BJ (cell line): ENCODE measurements around the gene CEACAM21. TPM values are rescaled to one million over a fixed set of nuclear protein-coding genes. Genes with fewer than 3 reads are reported as not detected.

Experiments used
- CTCF ChIA-PET: fragments of 350-600 bp; formaldehyde crosslinking; extraction: SDS; loops from one replicate; lab custom pipeline; 2021; ENCODE audit warnings: antibody characterized with exemption, inconsistent platforms; lab: Yijun Ruan, JAX
- POLR2A ChIA-PET: fragments of 300-600 bp; sonication (Branson Sonifier 250); formaldehyde crosslinking; extraction: SDS; loops from one replicate; lab custom pipeline; 2021; ENCODE audit warnings: antibody characterized with exemption; lab: Charles Lee
- DNase-seq: peaks from one replicate; pipeline ENCODE4 v3.0.0-alpha.2; 2011; ENCODE audit warnings: low read depth
- H3K27me3 ChIP-seq: 2 replicates; pipeline ENCODE4 v1.6.0; 2011; ENCODE audit warnings: low read length; ENCODE audit not compliant: control insufficient read depth, insufficient read depth
- H3K36me3 ChIP-seq: 2 replicates; pipeline ENCODE4 v1.5.1; 2011; ENCODE audit warnings: low read length; ENCODE audit not compliant: control insufficient read depth, insufficient read depth
- H3K4me3 ChIP-seq: 2 replicates; pipeline ENCODE4 v1.5.1; 2011; ENCODE audit warnings: low read depth, mild to moderate bottlenecking, control low read depth, low read length
- polyA plus RNA-seq: library from polyadenylated mRNA; depleted of rRNA; stranded (reverse); fragments of >200 nt; gene quantifications from 2 replicates; pipeline ENCODE4 v1.2.3, GENCODE V29; 2011
- TF ChIP-seq, protein P1 (sequence below): IDR thresholded peaks from 2 replicates; pipeline ENCODE4 v1.5.1; 2011; ENCODE audit warnings: low read depth, mild to moderate bottlenecking, control low read depth, inconsistent platforms, low read length, moderate library complexity; ENCODE audit not compliant: insufficient read depth

The CEACAM21 gene
- polyA plus RNA-seq, 1 experiment, result not detected

DNA sequence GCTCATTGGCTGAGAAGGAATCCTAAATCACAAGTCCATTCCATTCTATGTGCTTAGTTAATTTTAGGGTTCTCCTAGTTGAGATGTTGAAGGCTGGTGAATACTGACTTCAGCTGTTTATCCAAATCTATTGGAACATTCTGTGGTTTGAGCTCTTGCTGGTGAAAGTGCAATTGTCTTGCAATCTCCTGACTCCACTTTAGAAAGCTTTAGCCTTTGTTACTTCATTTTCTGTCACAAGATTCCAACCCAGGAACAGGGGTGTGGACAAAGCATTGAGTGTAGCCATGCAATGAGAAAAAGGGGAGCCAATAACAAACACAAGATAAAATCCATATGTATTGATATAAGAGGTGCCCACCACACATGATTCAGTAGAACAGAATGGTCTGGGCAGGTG lies 15.0 kb downstream of the CEACAM21 start:
- TF ChIP-seq, protein P1, sequence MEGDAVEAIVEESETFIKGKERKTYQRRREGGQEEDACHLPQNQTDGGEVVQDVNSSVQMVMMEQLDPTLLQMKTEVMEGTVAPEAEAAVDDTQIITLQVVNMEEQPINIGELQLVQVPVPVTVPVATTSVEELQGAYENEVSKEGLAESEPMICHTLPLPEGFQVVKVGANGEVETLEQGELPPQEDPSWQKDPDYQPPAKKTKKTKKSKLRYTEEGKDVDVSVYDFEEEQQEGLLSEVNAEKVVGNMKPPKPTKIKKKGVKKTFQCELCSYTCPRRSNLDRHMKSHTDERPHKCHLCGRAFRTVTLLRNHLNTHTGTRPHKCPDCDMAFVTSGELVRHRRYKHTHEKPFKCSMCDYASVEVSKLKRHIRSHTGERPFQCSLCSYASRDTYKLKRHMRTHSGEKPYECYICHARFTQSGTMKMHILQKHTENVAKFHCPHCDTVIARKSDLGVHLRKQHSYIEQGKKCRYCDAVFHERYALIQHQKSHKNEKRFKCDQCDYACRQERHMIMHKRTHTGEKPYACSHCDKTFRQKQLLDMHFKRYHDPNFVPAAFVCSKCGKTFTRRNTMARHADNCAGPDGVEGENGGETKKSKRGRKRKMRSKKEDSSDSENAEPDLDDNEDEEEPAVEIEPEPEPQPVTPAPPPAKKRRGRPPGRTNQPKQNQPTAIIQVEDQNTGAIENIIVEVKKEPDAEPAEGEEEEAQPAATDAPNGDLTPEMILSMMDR, result no peak
- DNase-seq, result no peak
- ChIA-PET CTCF (interaction anchor here (1.0 to 1.3 kb wide), 2 partner anchors 9 to 21 kb away, joined by 3 to 4 read pairs; no protein-coding TSS in a partner anchor), POLR2A (no interaction called here)
- H3K4me3 ChIP-seq, result no peak overlapping the region
- no peaks in the 10 kb centered on the region for H3K36me3 ChIP-seq
- no peaks in the 10 kb centered on the region for H3K27me3 ChIP-seq

DNA sequence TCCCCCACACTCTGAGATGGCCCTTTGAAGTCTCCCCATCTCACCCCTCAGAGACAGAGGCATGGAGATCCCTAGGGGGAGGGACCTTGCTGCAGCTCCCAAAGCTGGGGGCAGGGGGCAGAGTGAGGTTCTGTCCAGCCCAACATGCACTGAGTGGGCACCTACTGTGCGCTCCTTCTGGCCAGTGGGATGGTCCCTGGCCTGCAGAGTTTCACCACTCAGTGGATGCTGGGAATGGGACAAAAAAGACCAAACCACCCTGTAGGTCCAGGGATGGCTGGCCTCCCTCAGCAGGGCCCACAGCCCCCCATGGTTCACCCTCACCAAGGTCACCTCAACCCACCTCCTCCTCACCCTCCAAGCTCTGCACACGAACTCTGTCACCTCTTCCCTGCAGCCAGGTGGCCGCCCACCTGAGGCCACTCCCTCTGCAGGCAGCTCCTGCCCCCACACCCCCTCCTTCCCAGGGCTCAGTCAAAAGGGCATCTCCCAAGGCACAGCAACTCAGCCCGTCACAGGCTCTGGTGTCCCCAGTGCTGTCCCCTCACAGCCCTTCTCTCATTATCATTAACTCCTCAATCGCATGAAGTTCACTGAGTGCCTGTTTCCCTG lies 16.1 kb downstream of the CEACAM21 start:
- no peaks in the 10 kb centered on the region for H3K36me3 ChIP-seq
- CTCF ChIA-PET, result interaction anchor here (1.5 kb wide), 1 partner anchor 12 kb away, joined by 3 read pairs; no protein-coding TSS in a partner anchor
- H3K27me3 ChIP-seq, result no peaks in the 10 kb centered on the region
- no peak overlapping the region for H3K4me3 ChIP-seq
- POLR2A ChIA-PET, result no interaction called here
- TF ChIP-seq, protein P1, result no peak
- DNase-seq, result no peak

DNA sequence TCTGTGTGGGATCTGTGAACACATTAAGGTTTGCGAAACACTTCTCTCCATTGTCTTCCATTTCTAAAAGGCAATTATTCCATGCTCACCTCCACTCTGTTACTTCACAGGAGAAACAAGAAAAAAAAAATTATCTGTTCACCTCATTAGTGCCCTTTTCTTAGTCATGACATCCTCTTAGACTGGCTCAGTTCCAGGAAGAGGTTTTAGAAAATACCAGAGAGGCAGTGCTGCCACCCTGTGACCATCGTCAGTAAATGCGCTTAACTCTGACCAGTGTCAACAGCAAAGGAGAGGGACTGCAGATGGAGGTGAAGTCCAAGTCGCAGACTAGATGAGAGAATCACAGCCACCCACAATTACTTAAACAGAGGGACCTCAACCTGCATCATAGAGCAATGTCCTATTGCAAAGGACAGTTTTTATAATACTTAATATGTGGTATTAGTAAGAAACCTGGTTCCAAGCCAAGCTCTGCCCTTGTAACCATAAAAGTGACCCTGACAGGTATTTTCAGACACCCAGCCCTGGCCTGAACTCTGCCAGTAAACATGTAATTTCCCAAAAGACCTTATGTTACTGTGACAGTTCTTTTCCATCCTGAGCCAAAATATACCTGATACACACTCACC lies 19.4 kb downstream of the CEACAM21 start:
- CTCF ChIA-PET, result interaction anchor here (0.6 to 2.5 kb wide), 8 partner anchors 10 to 168 kb away, joined by 3 to 8 read pairs (median 4); partner anchors contain the start of gene B3GNT8

DNA sequence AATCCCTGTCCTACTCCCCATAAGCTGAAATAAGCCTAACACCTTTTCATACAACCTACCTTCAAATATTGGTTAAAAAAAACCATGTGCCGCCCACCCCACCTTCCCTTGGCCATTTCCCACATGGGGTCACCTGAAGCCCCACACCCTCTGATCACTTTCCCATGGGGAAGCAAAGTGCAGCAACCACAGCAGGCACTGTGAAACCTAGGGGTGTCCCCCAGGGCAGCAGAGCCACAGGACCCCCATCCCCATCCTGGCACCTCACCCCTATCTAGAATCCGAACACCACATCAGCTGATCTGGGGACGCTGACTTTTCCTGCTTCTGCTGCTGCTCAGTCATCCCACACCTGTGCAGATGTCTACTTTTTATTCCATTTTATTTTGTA lies 19.9 kb downstream of the CEACAM21 start:
- H3K27me3 ChIP-seq, result no peaks in the 10 kb centered on the region
- no peaks in the 10 kb centered on the region for H3K36me3 ChIP-seq
- ChIA-PET POLR2A (no interaction called here), CTCF (interaction anchor here (1.0 to 2.5 kb wide), 7 partner anchors 9 to 147 kb away, joined by 3 to 8 read pairs (median 4); no protein-coding TSS in a partner anchor)
- DNase-seq, result no peak
- H3K4me3 ChIP-seq, result no peak overlapping the region
- TF ChIP-seq, protein P1, result no peak

More for the DNA sequence above, 19.4 kb downstream of the CEACAM21 start:
- TF ChIP-seq, protein P1, result peak; percentile 64
- no peak overlapping the region for H3K4me3 ChIP-seq
- peak; percentile 12 for DNase-seq
- H3K36me3 ChIP-seq, result no peaks in the 10 kb centered on the region
- POLR2A ChIA-PET, result no interaction called here
- H3K27me3 ChIP-seq, result no peaks in the 10 kb centered on the region

DNA sequence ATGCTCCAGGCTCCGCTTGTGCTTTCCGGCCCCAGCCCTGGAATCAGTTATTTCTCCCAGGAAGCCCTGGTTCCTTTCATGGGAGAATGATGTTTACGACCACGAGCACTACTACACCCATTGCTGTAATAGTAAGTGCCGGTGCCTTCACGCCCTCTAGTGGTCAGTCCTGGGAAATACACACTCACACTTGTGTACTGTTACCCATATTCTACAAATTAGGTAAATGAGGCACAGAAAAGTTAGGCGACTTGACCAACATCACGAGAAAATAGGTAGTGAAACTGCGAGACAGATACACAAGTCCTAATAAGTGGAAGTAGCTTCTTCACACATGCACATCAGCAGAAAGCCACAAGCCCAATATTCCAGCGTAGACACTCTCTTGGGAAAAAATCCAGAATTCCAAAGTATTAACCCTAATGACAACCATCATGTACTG lies 21.7 kb downstream of the CEACAM21 start:
- TF ChIP-seq, protein P1, result peak; percentile 96
- POLR2A ChIA-PET, result no interaction called here
- H3K27me3 ChIP-seq, result no peaks in the 10 kb centered on the region
- DNase-seq, result peak; percentile 4
- no peaks in the 10 kb centered on the region for H3K36me3 ChIP-seq
- H3K4me3 ChIP-seq, result no peak overlapping the region
- CTCF ChIA-PET, result interaction anchor here (0.7 to 2.5 kb wide), 16 partner anchors 8 to 605 kb away, joined by 3 to 20 read pairs (median 4); no protein-coding TSS in a partner anchor
